Cerebellar cortex (tissue), 1 donor: ENCODE results near the gene ZNF750.
"Not testable (repeated sequence)": the region's sequence is repeated elsewhere in the genome, so short reads cannot be mapped to it uniquely, and the experiment has no call there.

Source experiments
- DNase-seq: peaks from one replicate; pipeline ENCODE4 v3.0.0-alpha.2; 2015; ENCODE audit warnings: low spot score

The ZNF750 gene

DNA sequence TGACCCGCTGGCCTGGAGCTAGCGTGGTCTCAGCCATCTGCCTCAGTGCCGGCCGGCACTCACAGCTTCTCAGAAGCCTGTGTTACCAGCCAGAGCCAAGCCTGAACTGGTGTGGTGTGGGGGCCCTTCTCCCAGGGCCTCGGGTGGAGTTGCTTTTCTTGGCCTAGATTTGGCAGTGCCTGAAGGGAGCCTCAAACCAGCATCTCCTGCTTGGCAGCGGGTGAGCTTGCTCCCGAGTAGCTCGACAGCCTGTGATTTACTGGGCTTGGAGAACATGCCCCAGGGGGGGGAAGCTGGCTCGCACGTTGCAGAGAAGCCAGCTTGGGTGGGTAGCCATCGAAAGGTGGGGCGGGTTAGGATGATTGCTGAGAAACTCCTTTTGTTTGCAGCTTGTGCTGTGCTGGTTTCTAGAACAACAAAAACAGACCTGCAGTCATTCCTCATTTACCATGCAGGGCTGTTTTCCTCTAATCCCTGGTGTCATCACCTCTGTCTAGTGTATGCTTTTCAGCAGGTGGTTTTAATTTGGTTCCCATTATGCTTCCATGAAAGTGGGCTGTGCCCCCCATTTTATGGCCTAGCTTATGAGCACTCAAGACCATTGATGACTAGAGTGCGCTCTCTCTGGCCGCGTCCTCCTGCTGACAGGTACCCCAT is 45.7 kb downstream of the ZNF750 start:
- peak; percentile 62 for DNase-seq

GRCh38 chr17:82791532-82791931 is 48.3 kb downstream of the ZNF750 start:
- no peak for DNase-seq

DNA sequence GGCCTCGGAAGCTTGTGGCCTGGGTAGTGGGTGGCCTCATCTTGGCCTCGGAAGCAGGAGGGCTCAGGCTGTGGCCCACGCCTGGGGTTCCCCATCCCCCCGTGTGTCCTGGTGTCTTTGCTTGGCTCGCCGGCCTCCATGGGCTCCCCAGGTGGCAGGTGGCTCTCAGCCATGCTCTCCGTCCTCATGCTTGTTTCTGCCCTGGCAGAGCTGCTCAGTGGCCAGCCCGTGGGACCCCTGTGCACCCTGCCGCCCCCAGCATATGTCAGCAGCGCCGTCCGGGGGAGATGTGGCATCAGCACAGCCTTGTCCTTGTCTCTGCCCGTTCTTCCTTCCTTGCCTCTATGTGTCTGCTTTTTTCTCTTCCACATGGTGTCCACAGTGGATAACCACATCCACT is 49.4 kb downstream of the ZNF750 start:
- DNase-seq = no peak

DNA sequence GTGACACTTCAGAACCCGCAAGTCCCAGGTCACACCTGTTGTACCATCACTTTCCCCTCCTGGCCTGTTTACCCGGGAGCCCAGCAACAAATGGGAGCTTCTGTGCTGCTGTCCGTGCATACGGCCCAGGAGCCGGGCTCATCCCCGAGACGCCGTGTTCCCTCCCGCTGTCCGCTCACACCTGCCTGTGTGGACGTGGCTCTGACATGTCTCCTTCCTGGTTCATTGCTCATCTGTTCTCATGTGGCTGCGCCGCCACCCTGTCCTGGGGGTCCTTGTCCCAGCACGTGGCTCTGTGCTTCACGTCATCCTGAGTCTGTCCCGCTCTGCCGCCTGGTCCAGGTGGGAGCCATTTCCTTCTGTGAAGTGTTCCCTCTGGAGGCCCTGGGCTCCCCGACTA is 50.0 kb downstream of the ZNF750 start:
- DNase-seq = no peak

GRCh38 chr17:82789051-82789592 is 50.7 kb downstream of the ZNF750 start:
- no peak for DNase-seq

GRCh38 chr17:82788206-82789001 is 51.4 kb downstream of the ZNF750 start:
- no peak for DNase-seq

DNA sequence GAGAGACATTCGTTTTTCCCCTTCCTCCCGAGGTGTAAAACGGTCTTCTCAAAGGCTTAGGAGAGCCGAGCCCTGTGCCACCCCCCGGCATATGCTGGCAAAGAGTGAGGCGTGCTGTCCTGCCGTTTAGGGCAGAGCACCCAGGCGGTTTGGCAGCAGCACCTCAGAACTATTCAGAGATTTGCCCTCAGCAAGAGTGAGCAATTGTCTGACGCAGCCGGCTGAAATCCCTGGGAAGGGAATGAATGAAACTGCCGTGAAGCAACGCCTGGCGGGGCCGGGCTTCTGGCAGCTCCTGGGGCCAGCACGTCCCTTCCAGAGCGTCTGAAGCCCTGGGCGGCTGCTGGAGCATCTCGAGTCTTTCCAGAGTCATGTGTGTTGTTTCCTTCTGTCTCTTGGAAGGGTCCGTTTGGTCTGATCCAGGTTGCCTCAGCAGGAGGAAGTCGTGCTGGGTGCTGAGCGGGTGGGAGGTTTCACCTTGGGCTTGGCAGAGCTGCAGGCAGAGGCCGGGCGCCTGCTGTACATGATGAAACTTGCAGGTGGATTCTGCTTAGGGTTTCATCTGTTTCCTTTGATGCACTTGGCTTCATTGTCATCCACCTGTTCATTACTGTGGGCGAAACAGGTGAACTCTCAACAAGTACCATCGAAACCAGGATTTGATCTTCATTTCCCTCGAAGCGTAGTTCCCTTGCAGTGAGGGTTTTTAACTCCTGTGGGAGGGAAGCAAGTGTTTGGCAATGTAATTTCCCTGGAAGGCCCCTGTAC is 52.6 kb downstream of the ZNF750 start:
- DNase-seq = peak; percentile 52

GRCh38 chr17:82786427-82786826 is 53.4 kb downstream of the ZNF750 start:
- DNase-seq = no peak

GRCh38 chr17:82785581-82785980 is 54.2 kb downstream of the ZNF750 start:
- DNase-seq = not testable (repeated sequence)

GRCh38 chr17:82783498-82783897 is 56.3 kb downstream of the ZNF750 start:
- no peak for DNase-seq

DNA sequence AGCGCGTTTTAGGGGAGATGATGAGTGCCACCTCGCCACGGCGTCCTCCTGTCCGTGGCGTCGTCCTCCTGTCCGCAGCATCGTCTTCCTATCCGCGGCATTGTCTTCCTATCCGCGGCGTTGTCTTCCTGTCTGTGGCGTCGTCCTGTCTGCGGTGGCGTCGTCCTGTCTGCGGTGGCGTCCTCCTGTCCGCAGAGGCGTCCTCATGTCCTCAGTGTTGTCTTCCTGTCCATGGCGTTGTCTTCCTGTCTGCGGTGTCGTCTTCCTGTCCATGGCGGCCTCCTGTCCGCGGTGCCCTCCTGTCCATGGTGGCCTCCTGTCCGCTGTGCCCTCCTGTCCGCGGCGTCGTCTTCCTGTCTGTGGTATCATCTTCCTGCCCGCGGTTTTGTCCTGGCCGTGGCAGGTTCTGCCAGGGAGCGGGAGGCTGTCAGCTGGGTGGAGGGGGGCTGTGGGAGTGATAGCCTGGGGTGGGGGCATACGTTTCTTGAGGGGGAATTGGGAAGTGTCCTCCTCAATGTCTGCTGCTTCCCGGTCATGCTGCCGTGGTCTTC is 57.1 kb downstream of the ZNF750 start:
- no peak for DNase-seq

DNA sequence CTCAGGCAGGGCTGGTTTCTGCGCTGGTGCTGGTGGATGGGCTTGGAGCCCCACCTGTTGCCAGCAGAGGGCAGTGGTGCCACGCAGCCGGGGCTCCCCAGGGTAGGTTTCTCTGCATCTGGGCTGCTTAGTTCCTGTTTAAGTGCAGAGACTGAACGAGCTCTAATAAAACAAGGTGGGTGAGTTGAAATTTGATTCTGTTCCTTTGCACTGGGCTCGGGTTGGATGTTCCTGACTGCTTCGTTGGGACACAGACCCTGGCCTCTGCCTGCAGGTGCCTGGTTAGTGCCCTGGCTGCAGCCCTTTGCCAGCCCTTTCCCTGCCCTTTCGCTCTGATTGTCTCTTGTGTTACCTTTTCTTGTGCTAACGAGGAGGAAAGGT is 57.9 kb downstream of the ZNF750 start:
- DNase-seq = peak; percentile 81

- DNase-seq = no peak
Measured at GRCh38 chr17:82780971-82781893, 58.6 kb downstream of the ZNF750 start.

DNA sequence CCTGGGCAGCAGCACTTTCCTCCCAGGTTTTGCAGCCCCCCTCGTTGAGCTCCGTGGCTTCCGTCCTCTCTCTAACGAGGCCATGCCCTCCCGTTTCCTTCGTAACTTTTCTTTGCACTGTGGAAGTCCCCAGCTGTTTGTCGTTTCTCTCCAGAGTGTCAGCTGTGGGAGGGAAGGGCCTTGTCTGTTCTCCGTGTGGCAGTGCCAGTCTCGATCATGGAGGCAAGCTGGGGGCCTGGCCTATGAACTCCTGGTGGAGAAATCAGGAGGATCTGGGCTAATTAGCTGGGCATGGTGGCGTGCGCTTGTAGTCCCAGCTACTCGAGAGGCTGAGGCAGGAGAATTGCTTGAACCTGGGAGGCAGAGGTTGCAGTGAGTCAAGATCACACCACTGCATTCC is 59.6 kb downstream of the ZNF750 start:
- no peak for DNase-seq

DNA sequence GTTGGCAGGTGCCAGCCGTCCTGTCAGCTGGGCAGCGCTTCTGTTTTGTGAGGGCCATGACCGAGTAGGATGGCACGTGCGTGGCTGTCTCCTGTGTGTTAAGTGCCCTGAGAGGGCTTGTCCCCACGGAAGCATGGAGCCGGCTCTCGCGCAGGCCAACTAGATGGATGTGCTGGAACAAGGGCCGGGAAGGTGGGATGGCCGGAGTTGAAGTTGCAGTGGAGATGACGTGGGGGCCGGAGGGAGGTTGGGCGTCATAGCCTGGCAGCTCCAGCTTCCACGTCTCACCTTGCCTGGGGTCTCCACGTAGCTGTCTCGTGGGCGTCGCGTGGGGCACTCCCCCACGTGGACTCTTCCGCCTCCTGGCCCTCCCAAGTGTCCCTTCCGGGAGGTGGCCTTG is 60.3 kb downstream of the ZNF750 start:
- DNase-seq = no peak
